IPS-18a (cell line): ENCODE measurements around the gene CDCA7.
"Not testable (repeated sequence)": the region's sequence is repeated elsewhere in the genome, so short reads cannot be mapped to it uniquely, and the experiment has no call there.

ENCODE experiments used
- H3K27ac ChIP-seq: one replicate; pipeline ENCODE4 v1.5.1; 2013; ENCODE audit warnings: low read length
- H3K27me3 ChIP-seq: one replicate; pipeline ENCODE4 v1.6.1; 2013; ENCODE audit warnings: mild to moderate bottlenecking, low read length; ENCODE audit not compliant: control insufficient read depth, insufficient read depth
- H3K36me3 ChIP-seq: one replicate; pipeline ENCODE4 v1.6.1; 2013; ENCODE audit warnings: low read depth, low read length; ENCODE audit not compliant: control insufficient read depth
- H3K4me1 ChIP-seq: one replicate; pipeline ENCODE4 v1.6.1; 2013; ENCODE audit warnings: low read depth, low read length; ENCODE audit not compliant: control insufficient read depth
- H3K4me3 ChIP-seq: one replicate; pipeline ENCODE4 v1.5.1; 2013; ENCODE audit warnings: low read length
- H3K9ac ChIP-seq: one replicate; pipeline ENCODE4 v1.6.1; 2013; ENCODE audit warnings: mild to moderate bottlenecking, low read length, moderate library complexity
- H3K9me3 ChIP-seq: one replicate; pipeline ENCODE4 v1.6.1; 2013; ENCODE audit warnings: low read depth, low read length; ENCODE audit not compliant: control insufficient read depth

The CDCA7 gene

DNA sequence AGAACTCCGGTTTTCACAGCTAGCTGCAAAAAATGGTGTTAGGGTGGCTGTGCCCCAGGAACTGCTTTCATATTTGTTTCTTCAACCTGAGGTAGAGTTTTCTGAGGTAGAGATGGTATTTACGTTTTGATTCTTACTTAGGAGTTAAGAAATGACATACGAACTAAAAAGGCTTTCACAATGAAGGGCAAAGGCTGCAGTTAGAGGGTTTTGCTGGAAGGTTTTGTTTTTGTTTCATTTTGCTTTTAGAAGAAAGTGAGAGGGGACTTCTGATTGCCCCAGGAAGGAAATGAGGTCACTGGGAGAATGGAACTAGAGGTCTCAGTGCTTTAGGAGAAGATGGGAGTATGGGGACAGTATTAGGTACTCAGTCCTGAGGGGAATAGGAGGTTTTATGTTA lies 15.5 kb downstream of the CDCA7 start:
- Histone ChIP-seq H3K9ac (no peak overlapping the region), H3K4me3 (no peak overlapping the region)

DNA sequence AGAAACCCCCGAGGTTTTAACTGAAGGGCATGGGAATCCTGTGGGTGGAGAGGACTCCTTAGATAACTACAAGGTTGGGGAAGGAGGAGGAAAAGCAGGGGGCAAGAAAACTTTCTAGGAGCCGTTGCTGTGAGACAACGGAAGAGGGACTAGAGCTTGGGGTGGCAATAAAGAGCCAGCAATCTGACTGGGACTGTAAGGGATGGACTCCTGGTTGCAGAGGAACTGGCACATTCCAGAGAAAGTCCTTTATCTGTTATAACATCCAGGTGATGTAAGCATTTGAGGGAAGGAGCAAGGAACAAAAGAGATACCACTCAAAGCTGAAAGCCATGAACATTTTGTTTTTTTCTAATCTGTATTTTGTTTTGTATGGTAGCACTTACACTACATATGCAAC lies 16.4 kb downstream of the CDCA7 start:
- peaks cover 40% of the 10 kb centered on the region for H3K36me3 ChIP-seq
- no peak overlapping the region for H3K4me3 ChIP-seq
- H3K9ac ChIP-seq, result no peak overlapping the region
- no peak overlapping the region for H3K27ac ChIP-seq
- H3K9me3 ChIP-seq, result no peaks in the 10 kb centered on the region
- no peaks in the 10 kb centered on the region for H3K27me3 ChIP-seq
- no peaks in the 10 kb centered on the region for H3K4me1 ChIP-seq

More for the DNA sequence above, 15.5 kb downstream of the CDCA7 start:
- Histone ChIP-seq H3K36me3 (peaks cover 48% of the 10 kb centered on the region), H3K27me3 (no peaks in the 10 kb centered on the region), H3K9me3 (no peaks in the 10 kb centered on the region), H3K27ac (no peak overlapping the region), H3K4me1 (no peaks in the 10 kb centered on the region)

DNA sequence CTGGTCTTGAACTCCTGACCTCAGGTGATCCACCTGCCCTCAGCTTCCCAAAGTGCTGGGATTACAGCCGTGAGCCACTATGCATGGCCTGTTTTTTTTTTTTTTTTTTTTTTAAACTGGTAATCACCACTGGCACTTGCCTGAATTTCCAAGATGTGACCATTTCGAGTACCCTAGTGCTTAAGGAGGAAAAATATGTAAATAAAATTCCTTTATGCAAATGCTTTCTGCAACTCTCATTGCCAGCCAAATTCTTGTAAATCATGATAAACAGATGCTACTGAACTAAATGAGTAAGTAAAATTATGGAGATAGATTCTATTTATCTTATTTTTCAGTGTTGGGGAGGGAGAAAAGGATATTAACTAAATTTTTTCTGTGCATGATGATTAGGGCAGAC lies 18.6 kb downstream of the CDCA7 start:
- no peak overlapping the region for H3K4me3 ChIP-seq
- no peaks in the 10 kb centered on the region for H3K9me3 ChIP-seq
- H3K27ac ChIP-seq, result no peak overlapping the region
- peaks cover 18% of the 10 kb centered on the region for H3K36me3 ChIP-seq
- no peaks in the 10 kb centered on the region for H3K27me3 ChIP-seq
- H3K4me1 ChIP-seq, result no peaks in the 10 kb centered on the region
- no peak overlapping the region for H3K9ac ChIP-seq

DNA sequence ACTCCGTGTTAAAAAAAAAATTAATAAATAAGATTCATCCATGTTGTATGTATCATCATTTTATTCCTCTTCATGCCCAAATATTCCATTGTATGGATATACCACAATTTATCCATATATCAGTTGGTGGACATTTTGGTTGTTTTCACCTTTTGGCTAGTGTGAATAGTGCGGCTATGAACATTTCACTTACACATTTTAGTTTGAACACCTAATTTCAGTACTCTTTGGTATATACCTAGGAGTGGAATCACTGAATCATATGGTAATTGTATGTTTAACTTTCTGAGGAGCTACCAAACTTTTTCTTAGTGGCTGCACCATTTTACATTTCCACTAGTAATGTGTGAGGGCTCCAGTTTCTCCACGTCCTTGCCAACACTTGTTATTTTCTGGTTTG lies 20.0 kb downstream of the CDCA7 start:
- H3K4me1 ChIP-seq, result no peaks in the 10 kb centered on the region

DNA sequence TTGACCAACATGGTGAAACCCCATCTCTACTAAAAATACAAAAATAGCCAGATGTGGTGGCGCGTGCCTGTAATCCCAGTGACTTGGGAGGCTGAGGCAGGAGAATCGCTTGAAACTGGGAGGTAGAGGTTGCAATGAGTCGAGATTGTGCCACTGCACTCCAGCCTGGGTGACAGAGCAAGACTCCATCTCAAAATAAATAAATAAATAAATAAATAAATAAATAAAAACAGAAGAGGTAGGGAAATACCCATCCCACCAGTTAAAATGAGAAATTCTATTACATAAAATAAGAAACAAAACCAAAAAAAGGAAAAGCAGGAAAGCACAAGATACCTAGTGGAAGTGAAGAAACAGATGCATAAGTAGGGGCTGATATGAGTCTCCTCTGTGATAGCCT lies 30.9 kb downstream of the CDCA7 start:
- H3K9me3 ChIP-seq, H3K4me3 ChIP-seq, H3K36me3 ChIP-seq, H3K27me3 ChIP-seq, H3K9ac ChIP-seq, H3K27ac ChIP-seq, H3K4me1 ChIP-seq: not testable (repeated sequence)

More for the DNA sequence above, 20.0 kb downstream of the CDCA7 start:
- peaks cover 4% of the 10 kb centered on the region for H3K36me3 ChIP-seq
- no peak overlapping the region for H3K27ac ChIP-seq
- H3K27me3 ChIP-seq, result no peaks in the 10 kb centered on the region
- H3K4me3 ChIP-seq, result no peak overlapping the region
- H3K9ac ChIP-seq, result no peak overlapping the region
- H3K9me3 ChIP-seq, result no peaks in the 10 kb centered on the region

DNA sequence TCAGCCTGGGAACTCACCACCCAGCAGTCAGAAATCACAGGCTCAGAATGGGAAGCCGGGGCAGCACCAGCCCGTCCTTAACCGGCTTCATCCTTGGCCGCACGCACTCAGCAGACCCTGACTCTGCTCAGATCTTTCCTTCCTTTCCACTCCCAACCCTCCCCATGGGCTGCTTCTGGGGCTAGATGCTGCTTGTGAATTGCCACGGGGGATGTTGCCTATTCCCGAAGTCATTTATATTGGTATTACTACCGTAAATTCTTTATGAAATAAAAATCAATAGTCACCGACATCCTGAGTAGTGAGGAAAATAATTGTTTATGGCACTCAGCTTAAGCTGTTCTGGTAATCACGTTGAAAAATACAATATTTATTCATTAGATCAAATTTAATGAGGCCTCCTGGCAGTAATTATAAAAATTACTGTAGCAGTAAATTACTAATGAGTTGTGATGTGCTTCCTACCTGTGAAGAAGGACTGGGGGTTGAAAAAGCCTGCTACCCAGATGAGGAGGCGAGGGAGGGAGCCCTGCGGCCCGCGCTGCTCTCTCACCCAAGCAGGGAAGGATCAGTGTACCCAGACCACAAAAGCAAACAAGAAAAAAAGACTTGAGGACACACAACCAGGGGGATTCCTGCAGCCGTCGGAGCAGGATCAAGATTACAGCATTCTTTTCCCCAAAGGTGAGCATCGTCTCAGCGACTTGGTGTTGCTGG lies 31.5 kb downstream of the CDCA7 start:
- Histone ChIP-seq H3K4me3 (no peak overlapping the region), H3K9me3 (no peaks in the 10 kb centered on the region), H3K9ac (no peak overlapping the region), H3K4me1 (no peaks in the 10 kb centered on the region), H3K36me3 (no peaks in the 10 kb centered on the region), H3K27ac (no peak overlapping the region), H3K27me3 (no peaks in the 10 kb centered on the region)

DNA sequence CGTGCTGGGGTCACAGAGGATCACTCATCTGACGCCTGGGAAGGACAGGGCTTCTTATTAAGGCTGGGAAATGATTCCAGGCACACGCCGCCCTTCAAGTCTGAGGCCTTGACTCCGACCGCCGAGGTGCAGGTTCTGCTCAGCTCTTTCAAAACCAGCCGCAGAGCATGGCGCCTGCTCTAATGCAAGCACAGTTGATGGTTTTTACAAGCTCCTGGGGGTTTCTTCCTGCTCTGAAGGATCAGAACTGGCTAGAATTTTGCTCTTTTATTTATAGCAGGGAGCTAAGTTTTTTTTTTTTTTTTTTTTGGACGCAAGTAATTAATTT lies 32.0 kb downstream of the CDCA7 start:
- no peak overlapping the region for H3K27ac ChIP-seq
- H3K27me3 ChIP-seq, result no peaks in the 10 kb centered on the region
- no peak overlapping the region for H3K4me3 ChIP-seq
- H3K4me1 ChIP-seq, result no peaks in the 10 kb centered on the region
- H3K9ac ChIP-seq, result no peak overlapping the region
- H3K9me3 ChIP-seq, result no peaks in the 10 kb centered on the region
- no peaks in the 10 kb centered on the region for H3K36me3 ChIP-seq

DNA sequence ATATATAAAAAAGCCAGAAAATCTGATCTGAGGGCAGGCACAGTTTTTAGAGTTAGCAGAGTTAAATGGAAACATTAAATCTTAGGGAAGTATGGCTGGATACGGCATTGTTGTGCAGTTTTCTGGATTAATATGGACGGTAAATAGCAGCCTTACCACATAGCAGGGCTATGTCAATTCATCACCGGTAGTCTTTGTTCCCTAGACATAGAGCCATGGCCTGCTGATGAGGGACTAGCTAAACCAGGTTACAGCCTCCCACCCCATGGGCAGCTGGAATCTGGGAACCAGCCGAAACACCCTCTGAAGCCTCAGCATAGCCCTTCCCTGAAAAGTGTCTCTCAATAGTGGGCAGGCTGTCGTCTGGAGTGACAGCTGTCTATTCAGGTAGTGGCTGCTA lies 32.4 kb downstream of the CDCA7 start:
- H3K4me3 ChIP-seq, result no peak overlapping the region
- no peaks in the 10 kb centered on the region for H3K4me1 ChIP-seq
- no peak overlapping the region for H3K27ac ChIP-seq

DNA sequence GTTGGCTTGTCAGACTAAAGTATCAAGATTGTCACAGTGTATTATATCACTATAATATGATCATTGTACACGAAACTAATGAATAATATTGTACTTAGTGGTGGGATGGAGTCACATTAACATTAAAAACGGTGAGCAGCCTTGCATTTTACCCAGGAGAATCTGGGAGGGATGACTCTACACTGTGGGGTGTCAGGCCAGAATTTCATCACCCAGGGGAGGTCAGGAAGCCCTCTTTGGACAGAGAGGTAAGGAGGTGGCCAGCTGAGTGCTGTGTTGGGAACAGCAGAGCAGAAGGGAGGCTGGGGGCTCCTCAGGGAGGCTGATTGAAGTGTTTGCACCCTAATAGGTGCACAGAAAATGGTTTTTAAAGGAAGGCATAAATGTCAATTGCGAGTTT lies 33.0 kb downstream of the CDCA7 start:
- peaks cover 2% of the 10 kb centered on the region for H3K4me1 ChIP-seq
- no peak overlapping the region for H3K27ac ChIP-seq
- H3K9ac ChIP-seq, result no peak overlapping the region
- no peaks in the 10 kb centered on the region for H3K9me3 ChIP-seq
- H3K4me3 ChIP-seq, result no peak overlapping the region
- H3K27me3 ChIP-seq, result no peaks in the 10 kb centered on the region
- no peaks in the 10 kb centered on the region for H3K36me3 ChIP-seq

More for the DNA sequence above, 32.4 kb downstream of the CDCA7 start:
- Histone ChIP-seq H3K27me3 (no peaks in the 10 kb centered on the region), H3K9me3 (no peaks in the 10 kb centered on the region), H3K9ac (no peak overlapping the region), H3K36me3 (no peaks in the 10 kb centered on the region)

DNA sequence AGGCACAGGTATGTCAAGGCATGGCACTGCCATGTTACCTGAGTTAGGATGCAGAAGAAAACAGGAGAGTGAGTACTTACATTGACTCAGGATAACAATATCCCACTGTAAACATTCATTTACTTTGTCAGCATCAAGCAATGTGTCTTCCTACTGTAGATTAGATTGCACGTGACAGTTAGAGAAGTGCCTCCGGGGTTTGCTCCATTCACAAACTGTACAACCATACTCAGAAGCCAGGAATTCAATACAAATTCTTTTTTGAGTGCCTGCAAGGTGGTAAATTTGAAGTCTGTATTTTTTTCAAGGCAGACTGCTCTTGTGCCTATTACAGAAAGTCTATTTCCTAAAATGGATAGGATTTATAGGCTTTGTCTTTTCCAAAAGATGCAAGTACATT lies 34.1 kb downstream of the CDCA7 start:
- no peaks in the 10 kb centered on the region for H3K9me3 ChIP-seq
- H3K36me3 ChIP-seq, result no peaks in the 10 kb centered on the region
- no peak overlapping the region for H3K4me3 ChIP-seq
- H3K27me3 ChIP-seq, result no peaks in the 10 kb centered on the region
- H3K27ac ChIP-seq, result no peak overlapping the region
- no peak overlapping the region for H3K9ac ChIP-seq
- H3K4me1 ChIP-seq, result peaks cover 12% of the 10 kb centered on the region

DNA sequence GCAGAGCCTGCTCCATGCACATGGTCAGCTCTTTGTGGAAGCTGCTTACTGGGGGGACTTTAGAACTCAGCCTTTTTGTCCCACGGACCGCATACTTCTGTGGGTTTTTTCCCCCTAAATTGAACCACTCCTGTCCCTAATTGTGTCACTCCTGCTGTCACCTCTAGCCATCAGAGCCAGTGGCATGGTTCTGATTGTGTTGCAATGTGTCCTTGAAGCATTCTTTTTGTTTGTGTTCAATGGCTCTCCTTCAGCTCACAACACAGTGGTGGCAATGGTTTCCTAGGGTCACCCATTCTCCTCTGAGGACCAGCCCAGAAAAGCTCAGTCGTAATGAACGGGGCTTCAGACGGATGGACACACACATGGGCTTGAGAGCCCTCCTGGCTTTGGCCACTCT lies 35.4 kb downstream of the CDCA7 start:
- Histone ChIP-seq H3K9me3 (no peaks in the 10 kb centered on the region), H3K27ac (no peak overlapping the region), H3K4me3 (no peak overlapping the region), H3K9ac (no peak overlapping the region), H3K36me3 (no peaks in the 10 kb centered on the region), H3K27me3 (no peaks in the 10 kb centered on the region), H3K4me1 (peaks cover 22% of the 10 kb centered on the region)

DNA sequence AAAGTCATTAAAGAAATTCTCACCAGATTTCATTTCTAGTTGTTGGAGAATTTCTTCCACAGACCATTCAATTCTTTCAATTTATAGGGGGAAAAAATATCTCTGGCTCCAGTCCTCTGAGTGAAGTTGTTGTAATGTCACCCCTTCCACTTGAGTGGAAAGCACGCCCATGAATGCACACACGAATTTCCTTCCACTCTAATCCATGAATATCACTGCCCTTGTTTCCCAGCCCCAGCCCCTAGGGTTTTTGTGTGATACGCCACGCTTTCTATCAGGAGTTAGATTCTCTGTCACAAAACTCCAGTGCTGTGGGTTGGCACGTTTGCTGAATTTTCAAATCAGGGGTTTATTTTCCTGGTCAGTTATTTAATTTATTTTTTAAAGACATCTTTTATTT lies 38.1 kb downstream of the CDCA7 start:
- Histone ChIP-seq H3K9me3 (no peaks in the 10 kb centered on the region), H3K36me3 (no peaks in the 10 kb centered on the region), H3K4me3 (no peak overlapping the region), H3K27ac (no peak overlapping the region), H3K4me1 (peaks cover 25% of the 10 kb centered on the region), H3K9ac (no peak overlapping the region), H3K27me3 (no peaks in the 10 kb centered on the region)
